ENCODE results near the gene MIAT. TPM values are rescaled to one million over a fixed set of nuclear protein-coding genes. Genes with fewer than 3 reads are reported as not detected.

The MIAT gene
- total and polyA plus RNA-seq, 2 donors (not counting 3 experiments of a cell fraction or from before 2014, with no cell fraction given) = 0.03 to 0.80 TPM

DNA sequence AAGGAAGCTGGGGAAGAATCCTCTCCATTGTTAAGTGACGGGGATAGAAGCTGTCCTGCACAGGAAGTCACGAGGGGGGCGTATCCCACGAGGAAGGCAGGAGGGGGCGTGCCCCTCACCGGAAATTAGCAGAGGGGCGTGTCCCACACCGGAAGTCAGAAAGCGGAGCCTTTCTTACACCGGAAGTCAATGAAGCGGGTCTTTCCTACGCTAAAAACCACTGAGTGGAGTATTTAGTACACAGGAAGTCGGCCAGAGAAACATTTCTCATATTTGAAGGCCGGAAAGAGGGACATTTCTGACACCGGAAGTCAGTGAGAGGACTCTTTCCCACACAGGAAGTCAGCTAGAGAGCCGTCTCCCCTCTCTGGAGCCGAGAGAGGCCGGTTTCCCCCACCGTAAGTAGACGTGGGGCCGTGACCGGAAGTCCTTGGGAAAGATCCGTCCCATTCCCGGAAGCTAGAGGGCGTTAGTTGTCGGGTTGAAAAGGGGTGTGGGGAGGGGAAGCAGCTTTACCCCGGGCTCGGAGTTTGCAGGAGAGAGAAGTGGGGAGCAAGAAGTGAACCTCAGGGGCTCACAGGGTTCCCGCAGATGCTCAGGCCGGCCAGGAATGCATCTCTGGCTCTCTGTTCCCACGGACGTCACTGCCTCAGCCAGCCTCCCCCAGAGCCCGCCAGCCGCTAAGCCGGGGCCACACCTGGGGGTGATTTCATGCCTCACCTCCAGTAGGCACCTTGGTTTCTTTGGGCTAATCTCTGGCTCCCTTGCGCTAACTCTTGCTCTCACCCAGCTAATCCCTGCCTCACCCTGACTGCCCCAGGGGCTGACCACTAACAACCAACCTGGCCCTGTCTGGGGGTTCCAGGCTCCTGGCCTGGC lies 15.4 kb downstream of the MIAT start:
- peak overlapping the region; percentile 88 for H3K9ac ChIP-seq (replicated peaks; ENCODE audit: extremely low read depth, insufficient read depth, low read length)
- peak; percentile 92 for FAIRE-seq
- intact Hi-C loops (cut with micrococcal nuclease) = loop anchor here (5.0 to 10.0 kb wide), 3 partner anchors 59 to 752 kb away; no protein-coding TSS in a partner anchor
- no peaks in the 10 kb centered on the region for H3K36me3 ChIP-seq (ENCODE audit: control insufficient read depth in 2 of 2, extremely low read depth in 1 of 2, insufficient read depth in 2 of 2, low read length in 2 of 2)
- no peaks in the 10 kb centered on the region for H3K9me3 ChIP-seq (replicated peaks; ENCODE audit: control insufficient read depth, insufficient read depth, low read length)
- H3K79me2 ChIP-seq (ENCODE audit: control insufficient read depth, insufficient read depth, low read length) = peaks cover 17% of the 10 kb centered on the region
- no peak for TF ChIP-seq GATA2 (IDR thresholded peaks at IDR 0.05; ENCODE audit: insufficient read depth, insufficient read length, low read depth, low read length)
- TF ChIP-seq, protein P1, sequence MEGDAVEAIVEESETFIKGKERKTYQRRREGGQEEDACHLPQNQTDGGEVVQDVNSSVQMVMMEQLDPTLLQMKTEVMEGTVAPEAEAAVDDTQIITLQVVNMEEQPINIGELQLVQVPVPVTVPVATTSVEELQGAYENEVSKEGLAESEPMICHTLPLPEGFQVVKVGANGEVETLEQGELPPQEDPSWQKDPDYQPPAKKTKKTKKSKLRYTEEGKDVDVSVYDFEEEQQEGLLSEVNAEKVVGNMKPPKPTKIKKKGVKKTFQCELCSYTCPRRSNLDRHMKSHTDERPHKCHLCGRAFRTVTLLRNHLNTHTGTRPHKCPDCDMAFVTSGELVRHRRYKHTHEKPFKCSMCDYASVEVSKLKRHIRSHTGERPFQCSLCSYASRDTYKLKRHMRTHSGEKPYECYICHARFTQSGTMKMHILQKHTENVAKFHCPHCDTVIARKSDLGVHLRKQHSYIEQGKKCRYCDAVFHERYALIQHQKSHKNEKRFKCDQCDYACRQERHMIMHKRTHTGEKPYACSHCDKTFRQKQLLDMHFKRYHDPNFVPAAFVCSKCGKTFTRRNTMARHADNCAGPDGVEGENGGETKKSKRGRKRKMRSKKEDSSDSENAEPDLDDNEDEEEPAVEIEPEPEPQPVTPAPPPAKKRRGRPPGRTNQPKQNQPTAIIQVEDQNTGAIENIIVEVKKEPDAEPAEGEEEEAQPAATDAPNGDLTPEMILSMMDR (IDR thresholded peaks at IDR 0.05; ENCODE audit: extremely low read depth in 1 of 2, insufficient read depth in 1 of 2, low read depth in 1 of 2, low read length in 2 of 2) = peak; percentile 23 to 29
- peak; percentile 46 for TF ChIP-seq POLR2AphosphoS5 (IDR thresholded peaks at IDR 0.05; ENCODE audit: insufficient read depth, low read depth, low read length)
- TF ChIP-seq POLR2A (IDR thresholded peaks at IDR 0.05; ENCODE audit: low read depth, low read length) = peak; percentile 82
- peak; percentile 16 for TF ChIP-seq MYC (IDR thresholded peaks at IDR 0.05; ENCODE audit: low read depth, low read length)
- TF ChIP-seq JUN (IDR thresholded peaks at IDR 0.05; ENCODE audit: borderline replicate concordance, insufficient read depth, insufficient read length, low read depth) = no peak
- no peak for TF ChIP-seq EZH2 (IDR thresholded peaks at IDR 0.05; ENCODE audit: borderline replicate concordance, low read depth, low read length, severe bottlenecking)
- TF ChIP-seq, protein P2, sequence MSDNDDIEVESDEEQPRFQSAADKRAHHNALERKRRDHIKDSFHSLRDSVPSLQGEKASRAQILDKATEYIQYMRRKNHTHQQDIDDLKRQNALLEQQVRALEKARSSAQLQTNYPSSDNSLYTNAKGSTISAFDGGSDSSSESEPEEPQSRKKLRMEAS (IDR thresholded peaks at IDR 0.05; ENCODE audit: insufficient read depth, insufficient read length) = peak; percentile 78
- H3K9me1 ChIP-seq (replicated peaks; ENCODE audit: control insufficient read depth, extremely low read depth, insufficient read depth, low read length) = no peaks in the 10 kb centered on the region
- BruUV-seq (replicated peaks) = TSS peak; percentile 75
- ChIA-PET CTCF (interaction anchor here (0.7 to 1.4 kb wide), 9 partner anchors 8 to 170 kb away, joined by 3 to 8 read pairs (median 5); no protein-coding TSS in a partner anchor), POLR2A (interaction anchor here (0.7 kb wide), 1 partner anchor 550 kb away, joined by 4 read pairs; no protein-coding TSS in a partner anchor)
- peak; percentile 76 for DNase-seq (ENCODE audit: low read depth, low spot score)
- dilution Hi-C loops (cut with MboI; ENCODE audit: extremely low pct_ligation_motif_present, low sequenced_read_pairs) = no loop called here
- peak overlapping the region; percentile 93 for H3K27ac ChIP-seq (ENCODE audit: insufficient read depth, low read depth, low read length)
- no peaks in the 10 kb centered on the region for H4K20me1 ChIP-seq (replicated peaks; ENCODE audit: control insufficient read depth, extremely low read depth, insufficient read depth, low read length)
- peak overlapping the region; percentile 52 to 76 (median 56) for H3K4me3 ChIP-seq (replicated peaks in 1 of 3; ENCODE audit: insufficient read depth in 1 of 3, low read depth in 1 of 3, low read length in 3 of 3)
- peak overlapping the region; percentile 87 for H2AFZ ChIP-seq (ENCODE audit: low read depth, low read length)
- peak overlapping the region; percentile 85 for H3K4me2 ChIP-seq (ENCODE audit: insufficient read depth, low read length)
- peaks cover 21% of the 10 kb centered on the region for H3K4me1 ChIP-seq (ENCODE audit: control insufficient read depth, extremely low read depth, insufficient read depth, low read length)
- no peaks in the 10 kb centered on the region for H3K27me3 ChIP-seq (ENCODE audit: control insufficient read depth in 2 of 2, insufficient read depth in 2 of 2, low read length in 2 of 2)
